Fibroblast of skin of left biceps (primary cell): ENCODE measurements around the gene NAV2.

Experiments
- DNase-seq, 2 experiments: peaks; one replicate each; pipeline ENCODE4 v3.0.0-alpha.2; 2013; ENCODE audit warnings: low read depth in 2 of 2

Gene NAV2

DNA sequence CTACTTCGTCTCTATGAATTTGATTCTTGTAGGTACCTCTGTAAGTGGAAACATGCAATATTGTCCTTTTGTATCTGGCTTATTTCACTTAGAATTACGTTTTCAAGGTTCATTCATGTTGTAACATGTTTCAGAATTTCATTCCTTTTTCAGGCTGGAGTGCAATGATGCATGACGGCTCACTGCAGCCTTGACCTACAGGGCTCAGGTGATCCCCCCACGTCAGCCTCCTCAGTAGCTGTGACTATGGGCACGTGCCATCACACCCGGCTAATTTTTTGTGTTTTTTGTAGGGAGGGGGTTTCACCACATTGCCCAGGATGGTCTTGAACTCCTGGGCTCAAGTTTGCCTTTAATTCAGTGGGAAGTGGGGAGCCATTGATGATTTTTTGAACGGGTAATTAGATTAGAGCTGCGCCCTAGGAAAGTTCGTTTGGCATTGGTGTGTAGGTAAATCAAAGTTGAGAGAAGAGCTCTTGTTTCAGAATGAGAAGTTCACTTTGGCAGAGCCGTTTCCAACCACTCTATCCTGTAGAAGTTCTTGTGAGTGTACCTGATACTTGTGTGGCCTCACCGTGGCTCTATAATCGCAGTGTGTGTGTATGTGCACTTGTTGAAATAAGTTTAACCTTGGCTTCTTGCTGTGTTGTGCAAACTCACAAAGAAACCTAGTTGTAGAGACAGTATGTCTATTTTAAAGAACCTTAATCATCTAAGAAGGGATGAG lies 115.9 kb downstream of the NAV2 start:
- no peak for DNase-seq

DNA sequence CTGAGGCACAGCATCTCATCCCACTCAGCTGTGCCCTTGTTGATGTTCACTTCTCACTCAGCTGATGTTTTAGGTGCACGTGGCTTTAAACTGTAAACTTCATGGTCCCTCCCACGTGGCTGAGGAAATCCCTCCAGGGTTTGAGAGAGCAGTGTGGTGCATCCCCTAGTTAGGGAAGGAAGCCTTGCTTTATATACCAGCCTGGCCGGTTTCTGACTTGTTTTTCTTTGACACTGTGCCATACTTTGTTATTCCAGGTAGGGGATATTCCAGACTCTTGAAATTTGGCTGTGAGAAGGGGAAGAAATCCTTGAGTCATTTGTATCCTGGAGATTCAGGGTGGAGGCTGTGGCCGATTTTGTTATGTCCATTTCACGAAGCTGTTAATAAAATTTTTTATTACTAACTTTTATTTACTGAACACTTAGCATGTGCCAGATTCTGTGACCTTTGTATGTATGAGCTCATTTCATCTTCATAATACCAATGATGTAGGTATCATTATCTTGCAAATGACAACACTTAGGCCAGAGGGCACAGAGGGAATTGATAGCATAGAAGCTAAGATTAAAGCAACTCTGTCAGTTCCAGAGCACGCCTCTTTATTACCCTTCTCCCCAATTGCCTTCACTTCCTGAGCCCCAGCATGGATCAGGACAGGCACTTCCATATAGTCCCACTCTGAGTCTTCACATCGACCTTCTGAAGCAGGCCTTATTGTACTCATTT lies 116.6 kb downstream of the NAV2 start:
- no peak for DNase-seq

DNA sequence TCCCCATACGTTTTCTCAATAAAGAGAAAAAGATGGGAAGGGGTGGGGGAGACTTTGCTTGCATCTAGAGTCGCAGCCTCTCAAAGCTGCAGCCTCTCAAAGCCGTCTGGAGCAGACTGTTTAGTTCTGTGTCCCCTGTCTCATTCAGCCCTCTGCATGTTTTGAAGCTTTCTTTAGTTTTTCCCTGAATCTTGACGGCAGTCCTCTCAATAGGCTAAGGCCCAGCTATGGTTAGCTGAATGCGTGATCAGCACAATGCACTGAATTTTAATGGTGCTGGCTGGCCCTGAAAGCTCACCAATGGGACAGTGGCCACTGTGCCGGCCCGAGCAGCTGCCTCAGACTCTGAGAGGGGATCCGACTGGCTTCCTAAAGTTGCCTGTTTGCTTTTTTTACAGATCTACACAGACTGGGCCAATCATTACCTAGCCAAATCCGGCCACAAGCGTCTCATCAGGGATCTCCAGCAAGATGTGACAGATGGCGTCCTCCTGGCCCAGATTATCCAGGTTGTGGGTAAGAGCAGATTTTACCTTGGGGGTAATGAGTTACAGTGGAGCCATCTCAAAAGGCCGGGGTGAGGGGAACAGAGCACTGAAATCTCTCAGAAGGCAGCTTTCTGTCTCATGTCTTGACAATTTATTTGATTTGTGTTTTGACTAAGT lies 119.6 kb downstream of the NAV2 start:
- no peak for DNase-seq

GRCh38 chr11:19832901-19833300 lies 120.3 kb downstream of the NAV2 start:
- no peak for DNase-seq

- DNase-seq: no peak
Observed at GRCh38 chr11:19834771-19835170, 122.1 kb downstream of the NAV2 start.

- DNase-seq: no peak
Observed at GRCh38 chr11:19836666-19837065, 124.0 kb downstream of the NAV2 start.

DNA sequence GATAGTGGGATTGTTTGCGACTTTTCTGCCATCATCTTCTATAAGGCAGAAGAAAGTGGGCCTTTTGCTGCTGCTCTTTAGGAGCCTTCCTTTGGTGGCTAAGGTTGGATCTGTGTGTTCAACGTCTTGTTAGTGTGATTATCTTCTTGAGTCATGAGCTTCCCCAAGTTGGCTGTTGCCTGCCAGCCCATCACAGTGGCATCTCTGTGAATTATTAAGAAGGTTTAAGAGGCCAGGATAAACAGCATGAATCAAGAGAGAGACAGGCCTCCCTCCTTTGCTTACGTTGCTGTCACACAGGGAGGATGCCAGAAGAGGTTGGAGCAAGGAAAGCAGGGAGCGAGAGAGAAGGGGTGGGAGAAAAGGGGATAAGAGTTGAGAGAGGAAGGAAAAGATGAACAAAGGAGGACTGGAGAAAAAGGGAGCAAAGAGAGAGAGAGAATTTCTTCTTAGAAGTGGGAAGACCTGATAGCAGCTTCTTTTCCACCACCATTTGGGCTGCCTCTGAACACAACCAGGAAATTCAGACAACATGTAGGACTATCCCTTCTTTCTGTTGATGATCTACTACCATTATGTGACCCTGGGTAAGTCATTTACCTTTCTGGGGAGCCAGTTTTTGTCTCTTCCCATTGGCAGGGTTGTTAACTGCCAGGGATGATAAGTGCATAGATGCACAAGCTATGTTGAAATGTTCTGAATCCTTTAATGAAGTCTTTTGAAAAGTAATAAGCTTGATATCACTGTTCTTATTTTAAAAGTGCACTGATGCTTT lies 126.5 kb downstream of the NAV2 start:
- no peak for DNase-seq

DNA sequence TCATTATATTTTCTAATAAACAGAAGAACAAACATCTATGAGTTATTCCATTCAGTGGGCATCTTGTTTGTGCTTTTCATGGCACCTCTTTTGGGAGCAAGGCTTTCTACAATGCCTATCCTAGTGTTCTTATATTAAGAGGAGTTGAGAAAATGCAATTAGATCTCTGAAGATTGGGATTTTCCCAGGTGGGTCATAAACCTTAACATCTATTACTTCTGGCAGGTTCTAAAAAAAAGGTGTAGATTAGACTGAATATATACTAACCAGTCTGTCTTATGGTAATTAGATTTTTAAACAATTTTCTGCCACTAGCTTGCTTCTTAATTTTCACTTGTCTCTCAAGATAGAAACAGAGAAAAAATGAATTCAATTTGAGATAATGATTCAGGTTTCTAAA lies 128.3 kb downstream of the NAV2 start:
- no peak for DNase-seq

DNA sequence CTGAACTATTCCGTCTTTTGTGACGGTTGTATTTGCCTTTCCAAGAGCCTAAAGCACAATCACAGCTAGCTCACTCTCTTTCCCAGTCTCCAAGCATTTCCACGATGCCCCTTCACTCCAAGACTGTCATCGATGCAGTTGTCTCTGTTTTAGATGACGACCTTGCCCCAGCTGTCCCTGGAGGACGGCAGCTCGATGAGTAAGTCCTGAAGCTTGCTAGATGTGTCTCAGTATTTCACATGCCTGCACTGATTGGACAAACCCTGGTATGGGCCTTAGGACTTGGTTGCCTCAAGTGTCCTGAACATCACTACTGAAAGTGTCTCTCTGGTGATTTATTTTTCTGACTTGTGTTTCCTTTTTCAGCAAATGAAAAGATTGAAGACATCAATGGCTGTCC lies 129.9 kb downstream of the NAV2 start:
- DNase-seq: no peak

- no peak for DNase-seq
Observed at GRCh38 chr11:19843079-19843478, 130.4 kb downstream of the NAV2 start.

GRCh38 chr11:19844012-19844411 lies 131.4 kb downstream of the NAV2 start:
- no peak for DNase-seq

DNA sequence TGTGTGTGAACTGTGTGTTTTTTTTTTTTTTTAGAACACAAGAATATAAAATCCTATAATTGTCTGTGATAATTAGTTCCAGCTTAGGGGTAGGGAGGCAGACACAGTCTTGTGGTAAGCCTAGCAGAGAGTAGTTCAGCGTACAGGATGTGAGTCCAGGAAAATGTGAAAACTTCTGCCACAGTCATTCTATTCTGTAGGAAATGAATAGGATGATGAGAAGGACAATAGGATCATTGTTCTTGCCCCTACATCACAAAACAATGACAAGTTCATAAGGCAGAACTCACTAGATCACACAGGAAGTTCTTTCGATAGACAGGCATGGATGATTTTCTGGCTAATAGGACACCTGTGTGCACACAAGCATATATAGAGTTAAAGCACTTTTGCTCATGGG lies 132.2 kb downstream of the NAV2 start:
- no peak for DNase-seq

DNA sequence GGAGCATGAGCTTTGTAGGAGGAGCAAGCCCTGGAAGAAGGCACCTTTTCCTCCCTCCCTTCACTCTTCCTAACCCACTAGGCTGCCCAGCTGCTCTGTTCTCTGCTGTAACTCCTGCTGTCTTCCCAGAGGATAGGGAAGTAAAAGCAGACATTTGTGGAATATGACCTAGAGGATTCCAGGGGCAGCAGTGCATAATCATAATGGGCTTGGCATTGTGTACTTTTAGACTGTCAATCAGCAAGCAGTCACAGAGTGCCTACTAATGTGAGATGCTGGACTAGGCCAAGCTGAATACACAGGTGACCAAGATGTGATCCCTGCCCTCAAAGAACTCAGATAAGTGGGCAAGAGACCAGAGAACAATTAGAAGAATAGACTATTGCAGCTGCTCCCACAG lies 133.0 kb downstream of the NAV2 start:
- no peak for DNase-seq

GRCh38 chr11:19846654-19847305 lies 134.1 kb downstream of the NAV2 start:
- no peak for DNase-seq

- DNase-seq: no peak
Observed at GRCh38 chr11:19848219-19848618, 135.6 kb downstream of the NAV2 start.

GRCh38 chr11:19849107-19849789 lies 136.6 kb downstream of the NAV2 start:
- no peak for DNase-seq

DNA sequence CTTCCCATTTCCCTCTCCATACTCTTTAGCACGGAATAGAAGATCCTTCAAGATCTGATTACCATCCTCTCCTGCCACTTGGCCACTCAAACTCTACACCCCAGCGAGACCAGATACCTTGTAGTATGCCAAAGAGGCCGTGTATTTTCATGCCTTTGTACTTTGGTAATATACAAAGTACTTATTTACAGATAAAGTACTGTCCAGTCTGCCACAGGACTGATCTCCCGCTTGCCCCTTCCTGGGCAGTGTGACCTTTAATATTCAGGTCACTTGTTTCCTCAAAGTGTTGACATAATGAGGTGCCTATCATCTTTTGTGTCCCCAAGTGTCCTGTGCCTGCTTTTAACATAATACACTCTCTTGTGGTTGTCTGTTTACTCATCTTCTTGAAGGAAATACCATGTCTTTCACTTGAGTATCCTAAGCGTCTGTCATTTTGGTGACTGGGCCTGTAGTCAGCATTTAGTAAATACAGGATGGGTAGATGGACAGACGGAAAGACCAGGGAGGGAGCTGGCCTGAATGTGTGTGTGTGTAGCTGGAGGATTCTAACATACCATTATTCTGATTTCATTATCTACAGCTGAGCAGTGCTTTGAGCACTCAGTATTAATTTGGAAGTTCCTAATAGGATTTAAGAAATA lies 137.4 kb downstream of the NAV2 start:
- DNase-seq: no peak

- no peak for DNase-seq
Observed at GRCh38 chr11:19852288-19852687, 139.7 kb downstream of the NAV2 start.

GRCh38 chr11:19853016-19853415 lies 140.4 kb downstream of the NAV2 start:
- DNase-seq: no peak

GRCh38 chr11:19853920-19854319 lies 141.3 kb downstream of the NAV2 start:
- DNase-seq: peak; percentile 62 to 69

- no peak for DNase-seq
Observed at GRCh38 chr11:19861171-19861570, 148.5 kb downstream of the NAV2 start.
